ENCODE measurements around the gene BATF2. TPM values are rescaled to one million over a fixed set of nuclear protein-coding genes. Genes with fewer than 3 reads are reported as not detected.
A peak's percentile ranks its signal among the peaks of the same experiment; 100 is the strongest.
"Not testable (repeated sequence)": the region's sequence is repeated elsewhere in the genome, so short reads cannot be mapped to it uniquely, and the experiment has no call there.

The BATF2 gene
- total RNA-seq, 4 donors from 2014 or later = 0.30 to 0.38 TPM; not detected in 2

GRCh38 chr11:65013888-65014725, 17.3 kb upstream of the BATF2 start, which contains the start of gene ARL2:
ARL2 (plus strand) TSS chr11:65014160; CDS start chr11:65014208, 48 bp downstream.
- Histone ChIP-seq H3K4me3 (peak within 1 kb of the TSS; percentile 80), H3K27me3 (no peaks in the 10 kb centered on the region), H3K27ac (peak within 1 kb of the TSS; percentile 97), H3K9me3 (no peaks in the 10 kb centered on the region), H3K4me1 (peaks cover 33% of the 10 kb centered on the region), H3K36me3 (peaks cover 10% of the 10 kb centered on the region)
- DNase-seq (ENCODE audit: low spot score in 2 of 2) = peak; percentile 95
- WGBS = 7% methylated on average over 6 of the region's 96 CpGs
- TF ChIP-seq CTCF (IDR thresholded peaks at IDR 0.05) (peak; percentile 59 to 88), POLR2AphosphoS5 (IDR thresholded peaks at IDR 0.05) (no peak)

- 14% methylated on average over 21 of the region's 22 CpGs for WGBS
- Histone ChIP-seq H3K9me3 (no peaks in the 10 kb centered on the region), H3K4me1 (peaks cover 33% of the 10 kb centered on the region), H3K36me3 (peaks cover 3% of the 10 kb centered on the region), H3K4me3 (peak overlapping the region; percentile 80), H3K27ac (peak overlapping the region; percentile 97), H3K27me3 (no peaks in the 10 kb centered on the region)
- DNase-seq (ENCODE audit: low spot score in 2 of 2) = peak; percentile 96 to 98
- peak in 1 of 2 donors; percentile 41 for TF ChIP-seq POLR2A (IDR thresholded peaks at IDR 0.05)
- TF ChIP-seq EP300 (IDR thresholded peaks at IDR 0.05) = no peak
- TF ChIP-seq CTCF (IDR thresholded peaks at IDR 0.05) = peak; percentile 65 to 89
- TF ChIP-seq POLR2AphosphoS5 (IDR thresholded peaks at IDR 0.05) = peak in 1 of 3 donors; percentile 52
Measured at GRCh38 chr11:65013130-65013887, 16.5 kb upstream of the BATF2 start.

GRCh38 chr11:65008873-65009272, 12.1 kb upstream of the BATF2 start:
- Histone ChIP-seq H3K27me3 (no peaks in the 10 kb centered on the region), H3K4me1 (peaks cover 7% of the 10 kb centered on the region), H3K36me3 (no peaks in the 10 kb centered on the region), H3K4me3 (no peak overlapping the region), H3K27ac (no peak overlapping the region), H3K9me3 (no peaks in the 10 kb centered on the region)
- no peak for DNase-seq (ENCODE audit: low spot score in 2 of 2)
- 85% methylated on average over 2 of the region's 2 CpGs for WGBS
- TF ChIP-seq POLR2A (IDR thresholded peaks at IDR 0.05) (no peak), EP300 (IDR thresholded peaks at IDR 0.05) (no peak), CTCF (IDR thresholded peaks at IDR 0.05) (no peak), POLR2AphosphoS5 (IDR thresholded peaks at IDR 0.05) (no peak)

- H3K27me3 ChIP-seq = no peaks in the 10 kb centered on the region
- no peak overlapping the region for H3K4me3 ChIP-seq
- no peak for DNase-seq (ENCODE audit: low spot score in 2 of 2)
- no peak for TF ChIP-seq EP300 (IDR thresholded peaks at IDR 0.05)
- no peak for TF ChIP-seq POLR2A (IDR thresholded peaks at IDR 0.05)
- no peak for TF ChIP-seq POLR2AphosphoS5 (IDR thresholded peaks at IDR 0.05)
- TF ChIP-seq CTCF (IDR thresholded peaks at IDR 0.05) = no peak
- H3K36me3 ChIP-seq = no peaks in the 10 kb centered on the region
- H3K4me1 ChIP-seq = peaks cover 2% of the 10 kb centered on the region
- H3K9me3 ChIP-seq = no peaks in the 10 kb centered on the region
- no peak overlapping the region for H3K27ac ChIP-seq
- WGBS = 59% methylated on average over 5 of the region's 7 CpGs
Measured at GRCh38 chr11:65008016-65008415, 11.2 kb upstream of the BATF2 start.

- not testable (repeated sequence) for H3K36me3 ChIP-seq; H3K4me1 ChIP-seq; H3K9me3 ChIP-seq; H3K27me3 ChIP-seq; H3K27ac ChIP-seq; H3K4me3 ChIP-seq; DNase-seq (ENCODE audit: low spot score in 2 of 2)
- 75% methylated on average over 3 of the region's 3 CpGs for WGBS
Measured at GRCh38 chr11:65003968-65004367, 7.2 kb upstream of the BATF2 start.
